ENCODE data around the gene ANKS1B. TPM values are rescaled to one million over a fixed set of nuclear protein-coding genes. Genes with fewer than 3 reads are reported as not detected.

Gene ANKS1B
- polyA plus RNA-seq, 3 donors: not detected

- H3K27me3 ChIP-seq (ENCODE audit: control insufficient read depth in 2 of 2, insufficient read depth in 2 of 2, low read length in 2 of 2): no peaks in the 10 kb centered on the region
- Mint-ChIP-seq H3K4me1 (no peaks in the 10 kb centered on the region), H3K27me3 (ENCODE audit: low read depth in 3 of 3) (peaks cover 4 to 6% (median 5%) of the 10 kb centered on the region in 3 donors), H3K9me3 (peaks cover 0 to 8% (median 0%) of the 10 kb centered on the region in 7 donors), H3K27ac (no peak overlapping the region), H3K36me3 (no peaks in the 10 kb centered on the region), H3K4me3 (no peak overlapping the region)
- no peak for DNase-seq
- no peaks in the 10 kb centered on the region for H3K9me3 ChIP-seq (replicated peaks in 1 of 2; ENCODE audit: control insufficient read depth in 1 of 2, insufficient read depth in 1 of 2, low read length in 2 of 2)
- no peak overlapping the region for H3K4me2 ChIP-seq (replicated peaks; ENCODE audit: extremely low read depth, low read length, poor library complexity, severe bottlenecking)
- H3K36me3 ChIP-seq (replicated peaks in 1 of 2; ENCODE audit: control insufficient read depth in 1 of 2, insufficient read depth in 2 of 2, low read length in 2 of 2): no peaks in the 10 kb centered on the region
- no peak overlapping the region for H2AFZ ChIP-seq (ENCODE audit: insufficient read depth, low read depth, low read length, poor library complexity, severe bottlenecking)
- TF ChIP-seq, protein P1, sequence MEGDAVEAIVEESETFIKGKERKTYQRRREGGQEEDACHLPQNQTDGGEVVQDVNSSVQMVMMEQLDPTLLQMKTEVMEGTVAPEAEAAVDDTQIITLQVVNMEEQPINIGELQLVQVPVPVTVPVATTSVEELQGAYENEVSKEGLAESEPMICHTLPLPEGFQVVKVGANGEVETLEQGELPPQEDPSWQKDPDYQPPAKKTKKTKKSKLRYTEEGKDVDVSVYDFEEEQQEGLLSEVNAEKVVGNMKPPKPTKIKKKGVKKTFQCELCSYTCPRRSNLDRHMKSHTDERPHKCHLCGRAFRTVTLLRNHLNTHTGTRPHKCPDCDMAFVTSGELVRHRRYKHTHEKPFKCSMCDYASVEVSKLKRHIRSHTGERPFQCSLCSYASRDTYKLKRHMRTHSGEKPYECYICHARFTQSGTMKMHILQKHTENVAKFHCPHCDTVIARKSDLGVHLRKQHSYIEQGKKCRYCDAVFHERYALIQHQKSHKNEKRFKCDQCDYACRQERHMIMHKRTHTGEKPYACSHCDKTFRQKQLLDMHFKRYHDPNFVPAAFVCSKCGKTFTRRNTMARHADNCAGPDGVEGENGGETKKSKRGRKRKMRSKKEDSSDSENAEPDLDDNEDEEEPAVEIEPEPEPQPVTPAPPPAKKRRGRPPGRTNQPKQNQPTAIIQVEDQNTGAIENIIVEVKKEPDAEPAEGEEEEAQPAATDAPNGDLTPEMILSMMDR (IDR thresholded peaks at IDR 0.05): no peak
- no peak overlapping the region for H3K4me3 ChIP-seq (replicated peaks in 1 of 3; ENCODE audit: low read depth in 2 of 3, low read length in 3 of 3)
- no peak overlapping the region for H3K27ac ChIP-seq (ENCODE audit: low read depth in 1 of 2, low read length in 2 of 2)
- H4K20me1 ChIP-seq (ENCODE audit: insufficient read depth, low read length): no peaks in the 10 kb centered on the region
- no CpG with 5 or more reads among the region's 4 CpGs for WGBS (ENCODE audit: insufficient coverage)
- intact Hi-C loops (cut with micrococcal nuclease): no loop called here
- no peaks in the 10 kb centered on the region for H3K4me1 ChIP-seq (ENCODE audit: control insufficient read depth in 1 of 2, insufficient read depth in 2 of 2, low read length in 2 of 2)
- H3K9ac ChIP-seq (ENCODE audit: insufficient read depth, low read length, poor library complexity, severe bottlenecking): no peak overlapping the region
- H3K79me2 ChIP-seq (ENCODE audit: insufficient read depth, low read length): no peaks in the 10 kb centered on the region
Observed at GRCh38 chr12:98868538-98868937, 1116.2 kb downstream of the ANKS1B start.

DNA sequence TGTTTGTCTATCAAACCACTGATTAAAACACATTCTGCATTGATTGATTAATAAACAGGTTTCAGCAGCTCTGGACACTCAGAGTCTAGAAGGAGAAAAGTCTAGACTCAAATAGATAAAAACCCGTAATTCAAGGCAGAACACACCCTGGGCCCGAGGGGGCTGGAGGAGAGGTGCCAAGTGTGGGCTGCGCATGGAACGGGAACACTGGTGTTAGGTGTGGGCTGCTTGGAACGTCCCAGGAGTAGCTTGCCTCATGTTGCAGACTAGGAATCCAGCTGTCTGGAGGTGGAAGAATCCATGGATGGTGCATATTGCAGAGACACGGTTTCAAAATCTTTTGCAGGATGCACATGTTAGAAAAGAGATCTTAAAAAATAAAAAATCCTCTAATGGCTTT is 1116.7 kb downstream of the ANKS1B start:
- intact Hi-C loops (cut with micrococcal nuclease): no loop called here
- H4K20me1 ChIP-seq (ENCODE audit: insufficient read depth, low read length): no peaks in the 10 kb centered on the region
- no peaks in the 10 kb centered on the region for H3K27me3 ChIP-seq (ENCODE audit: control insufficient read depth in 2 of 2, insufficient read depth in 2 of 2, low read length in 2 of 2)
- H3K4me1 ChIP-seq (ENCODE audit: control insufficient read depth in 1 of 2, insufficient read depth in 2 of 2, low read length in 2 of 2): no peaks in the 10 kb centered on the region
- H3K27ac ChIP-seq (ENCODE audit: low read depth in 1 of 2, low read length in 2 of 2): no peak overlapping the region
- H3K27ac Mint-ChIP-seq: no peak overlapping the region
- no peaks in the 10 kb centered on the region for H3K9me3 ChIP-seq (replicated peaks in 1 of 2; ENCODE audit: control insufficient read depth in 1 of 2, insufficient read depth in 1 of 2, low read length in 2 of 2)
- no peaks in the 10 kb centered on the region for H3K36me3 ChIP-seq (replicated peaks in 1 of 2; ENCODE audit: control insufficient read depth in 1 of 2, insufficient read depth in 2 of 2, low read length in 2 of 2)
- no peaks in the 10 kb centered on the region for H3K36me3 Mint-ChIP-seq
- H3K4me3 ChIP-seq (replicated peaks in 1 of 3; ENCODE audit: low read depth in 2 of 3, low read length in 3 of 3): no peak overlapping the region
- H3K9me3 Mint-ChIP-seq: peaks cover 0 to 8% (median 0%) of the 10 kb centered on the region in 7 donors
- WGBS (ENCODE audit: insufficient coverage): 88% methylated on average over 5 of the region's 6 CpGs
- no peak for DNase-seq
- TF ChIP-seq, protein P1 (IDR thresholded peaks at IDR 0.05): no peak
- no peaks in the 10 kb centered on the region for H3K79me2 ChIP-seq (ENCODE audit: insufficient read depth, low read length)
- no peak overlapping the region for H3K4me3 Mint-ChIP-seq
- peaks cover 4 to 6% (median 5%) of the 10 kb centered on the region in 3 donors for H3K27me3 Mint-ChIP-seq (ENCODE audit: low read depth in 3 of 3)
- no peak overlapping the region for H2AFZ ChIP-seq (ENCODE audit: insufficient read depth, low read depth, low read length, poor library complexity, severe bottlenecking)
- no peak overlapping the region for H3K9ac ChIP-seq (ENCODE audit: insufficient read depth, low read length, poor library complexity, severe bottlenecking)
- no peak overlapping the region for H3K4me2 ChIP-seq (replicated peaks; ENCODE audit: extremely low read depth, low read length, poor library complexity, severe bottlenecking)
- H3K4me1 Mint-ChIP-seq: no peaks in the 10 kb centered on the region

Measured in CD14-positive monocyte (primary cell).